ENCODE results near the gene DSE.
A peak's percentile ranks its signal among the peaks of the same experiment; 100 is the strongest.

Gene DSE

GRCh38 chr6:116387374-116387773 lies 16.6 kb downstream of the DSE start:
- Histone ChIP-seq H3K27ac (ENCODE audit: low read depth, low read length) (no peak overlapping the region), H3K36me3 (ENCODE audit: insufficient read depth, low read length) (no peaks in the 10 kb centered on the region), H3K4me1 (ENCODE audit: insufficient read depth, low read length) (peaks cover 32% of the 10 kb centered on the region), H3K27me3 (ENCODE audit: insufficient read depth, low read length) (no peaks in the 10 kb centered on the region), H3K4me3 (ENCODE audit: low read length) (no peak overlapping the region), H3K9me3 (ENCODE audit: insufficient read depth, low read depth, low read length) (no peaks in the 10 kb centered on the region), H3K9ac (ENCODE audit: low read depth, low read length) (no peak overlapping the region)
- WGBS, result 74% methylated on average over 3 of the region's 3 CpGs

GRCh38 chr6:116388924-116389323 lies 18.2 kb downstream of the DSE start:
- Histone ChIP-seq H3K9ac (ENCODE audit: low read depth, low read length) (no peak overlapping the region), H3K27ac (ENCODE audit: low read depth, low read length) (no peak overlapping the region), H3K4me3 (ENCODE audit: low read length) (no peak overlapping the region), H3K27me3 (ENCODE audit: insufficient read depth, low read length) (no peaks in the 10 kb centered on the region), H3K4me1 (ENCODE audit: insufficient read depth, low read length) (peaks cover 26% of the 10 kb centered on the region), H3K9me3 (ENCODE audit: insufficient read depth, low read depth, low read length) (no peaks in the 10 kb centered on the region), H3K36me3 (ENCODE audit: insufficient read depth, low read length) (no peaks in the 10 kb centered on the region)
- 96% methylated on average over 3 of the region's 3 CpGs for WGBS

- Histone ChIP-seq H3K27ac (ENCODE audit: low read depth, low read length) (no peak overlapping the region), H3K9me3 (ENCODE audit: insufficient read depth, low read depth, low read length) (no peaks in the 10 kb centered on the region), H3K9ac (ENCODE audit: low read depth, low read length) (no peak overlapping the region), H3K4me1 (ENCODE audit: insufficient read depth, low read length) (peaks cover 26% of the 10 kb centered on the region), H3K36me3 (ENCODE audit: insufficient read depth, low read length) (no peaks in the 10 kb centered on the region), H3K4me3 (ENCODE audit: low read length) (no peak overlapping the region), H3K27me3 (ENCODE audit: insufficient read depth, low read length) (no peaks in the 10 kb centered on the region)
These were observed 18.6 kb downstream of the DSE start for GRCh38 chr6:116389357-116389756.

GRCh38 chr6:116390581-116390980 lies 19.8 kb downstream of the DSE start:
- Histone ChIP-seq H3K36me3 (ENCODE audit: insufficient read depth, low read length) (no peaks in the 10 kb centered on the region), H3K27ac (ENCODE audit: low read depth, low read length) (no peak overlapping the region), H3K4me3 (ENCODE audit: low read length) (no peak overlapping the region), H3K9ac (ENCODE audit: low read depth, low read length) (no peak overlapping the region), H3K9me3 (ENCODE audit: insufficient read depth, low read depth, low read length) (no peaks in the 10 kb centered on the region), H3K4me1 (ENCODE audit: insufficient read depth, low read length) (peaks cover 23% of the 10 kb centered on the region), H3K27me3 (ENCODE audit: insufficient read depth, low read length) (no peaks in the 10 kb centered on the region)
- WGBS, result 91% methylated on average over 4 of the region's 4 CpGs

GRCh38 chr6:116392132-116393013 lies 21.6 kb downstream of the DSE start:
- WGBS, result 96% methylated on average over 10 of the region's 10 CpGs
- Histone ChIP-seq H3K27me3 (ENCODE audit: insufficient read depth, low read length) (no peaks in the 10 kb centered on the region), H3K9ac (ENCODE audit: low read depth, low read length) (no peak overlapping the region), H3K27ac (ENCODE audit: low read depth, low read length) (no peak overlapping the region), H3K9me3 (ENCODE audit: insufficient read depth, low read depth, low read length) (no peaks in the 10 kb centered on the region), H3K4me1 (ENCODE audit: insufficient read depth, low read length) (peaks cover 9% of the 10 kb centered on the region; the same call in 1 of the 2 replicates), H3K36me3 (ENCODE audit: insufficient read depth, low read length) (no peaks in the 10 kb centered on the region), H3K4me3 (ENCODE audit: low read length) (no peak overlapping the region)

- Histone ChIP-seq H3K4me3 (ENCODE audit: low read length) (no peak overlapping the region), H3K27me3 (ENCODE audit: insufficient read depth, low read length) (no peaks in the 10 kb centered on the region), H3K9ac (ENCODE audit: low read depth, low read length) (no peak overlapping the region), H3K9me3 (ENCODE audit: insufficient read depth, low read depth, low read length) (no peaks in the 10 kb centered on the region), H3K36me3 (ENCODE audit: insufficient read depth, low read length) (no peaks in the 10 kb centered on the region), H3K27ac (ENCODE audit: low read depth, low read length) (no peak overlapping the region), H3K4me1 (ENCODE audit: insufficient read depth, low read length) (peaks cover 13% of the 10 kb centered on the region)
- no CpG with 5 or more reads among the region's 1 CpG for WGBS
These were observed 22.7 kb downstream of the DSE start for GRCh38 chr6:116393430-116393829.

GRCh38 chr6:116395647-116396046 lies 24.9 kb downstream of the DSE start:
- Histone ChIP-seq H3K36me3 (ENCODE audit: insufficient read depth, low read length) (peaks cover 15% of the 10 kb centered on the region), H3K4me1 (ENCODE audit: insufficient read depth, low read length) (peaks cover 15% of the 10 kb centered on the region), H3K9me3 (ENCODE audit: insufficient read depth, low read depth, low read length) (no peaks in the 10 kb centered on the region), H3K27me3 (ENCODE audit: insufficient read depth, low read length) (no peaks in the 10 kb centered on the region), H3K27ac (ENCODE audit: low read depth, low read length) (no peak overlapping the region), H3K9ac (ENCODE audit: low read depth, low read length) (no peak overlapping the region), H3K4me3 (ENCODE audit: low read length) (no peak overlapping the region)
- WGBS, result 100% methylated on average over 3 of the region's 3 CpGs

- H3K9me3 ChIP-seq (ENCODE audit: insufficient read depth, low read depth, low read length), result no peaks in the 10 kb centered on the region
- no peak overlapping the region for H3K27ac ChIP-seq (ENCODE audit: low read depth, low read length)
- peaks cover 15% of the 10 kb centered on the region for H3K4me1 ChIP-seq (ENCODE audit: insufficient read depth, low read length)
- H3K4me3 ChIP-seq (ENCODE audit: low read length), result no peak overlapping the region
- no peak overlapping the region for H3K9ac ChIP-seq (ENCODE audit: low read depth, low read length)
- peaks cover 15% of the 10 kb centered on the region for H3K36me3 ChIP-seq (ENCODE audit: insufficient read depth, low read length)
- WGBS, result 91% methylated on average over 5 of the region's 5 CpGs
- H3K27me3 ChIP-seq (ENCODE audit: insufficient read depth, low read length), result no peaks in the 10 kb centered on the region
These were observed 25.7 kb downstream of the DSE start for GRCh38 chr6:116396441-116396840.

GRCh38 chr6:116397914-116398313 lies 27.2 kb downstream of the DSE start:
- Histone ChIP-seq H3K9ac (ENCODE audit: low read depth, low read length) (peak overlapping the region; percentile 5; the same call in 1 of the 2 replicates), H3K9me3 (ENCODE audit: insufficient read depth, low read depth, low read length) (no peaks in the 10 kb centered on the region), H3K4me1 (ENCODE audit: insufficient read depth, low read length) (peaks cover 15% of the 10 kb centered on the region), H3K27ac (ENCODE audit: low read depth, low read length) (no peak overlapping the region), H3K27me3 (ENCODE audit: insufficient read depth, low read length) (no peaks in the 10 kb centered on the region), H3K36me3 (ENCODE audit: insufficient read depth, low read length) (peaks cover 15% of the 10 kb centered on the region), H3K4me3 (ENCODE audit: low read length) (no peak overlapping the region)
- 82% methylated on average over 1 of the region's 1 CpG for WGBS

GRCh38 chr6:116398316-116399010 lies 27.7 kb downstream of the DSE start:
- Histone ChIP-seq H3K9me3 (ENCODE audit: insufficient read depth, low read depth, low read length) (no peaks in the 10 kb centered on the region), H3K9ac (ENCODE audit: low read depth, low read length) (peak overlapping the region; percentile 5; the same call in 1 of the 2 replicates), H3K27ac (ENCODE audit: low read depth, low read length) (no peak overlapping the region), H3K27me3 (ENCODE audit: insufficient read depth, low read length) (no peaks in the 10 kb centered on the region), H3K4me3 (ENCODE audit: low read length) (no peak overlapping the region), H3K4me1 (ENCODE audit: insufficient read depth, low read length) (peaks cover 15% of the 10 kb centered on the region), H3K36me3 (ENCODE audit: insufficient read depth, low read length) (peaks cover 15% of the 10 kb centered on the region)
- WGBS, result 68% methylated on average over 2 of the region's 2 CpGs

GRCh38 chr6:116399287-116399686 lies 28.5 kb downstream of the DSE start:
- 94% methylated on average over 12 of the region's 12 CpGs for WGBS
- H3K36me3 ChIP-seq (ENCODE audit: insufficient read depth, low read length), result peaks cover 15% of the 10 kb centered on the region
- no peak overlapping the region for H3K9ac ChIP-seq (ENCODE audit: low read depth, low read length)

More at GRCh38 chr6:116399287-116399686, 28.5 kb downstream of the DSE start:
- H3K27me3 ChIP-seq (ENCODE audit: insufficient read depth, low read length), result no peaks in the 10 kb centered on the region
- H3K4me3 ChIP-seq (ENCODE audit: low read length), result no peak overlapping the region
- no peaks in the 10 kb centered on the region for H3K9me3 ChIP-seq (ENCODE audit: insufficient read depth, low read depth, low read length)
- no peak overlapping the region for H3K27ac ChIP-seq (ENCODE audit: low read depth, low read length)
- peaks cover 18% of the 10 kb centered on the region for H3K4me1 ChIP-seq (ENCODE audit: insufficient read depth, low read length)
